Measurements from ENCODE around the gene SPEF1. TPM values are rescaled to one million over a fixed set of nuclear protein-coding genes. Genes with fewer than 3 reads are reported as not detected.
A peak's percentile ranks its signal among the peaks of the same experiment; 100 is the strongest.

The SPEF1 gene
- total and polyA plus RNA-seq, 2 of the 13 experiments (the other 11 are each of a cell fraction or from before 2014, with no cell fraction given): 0.11 to 0.27 TPM

DNA sequence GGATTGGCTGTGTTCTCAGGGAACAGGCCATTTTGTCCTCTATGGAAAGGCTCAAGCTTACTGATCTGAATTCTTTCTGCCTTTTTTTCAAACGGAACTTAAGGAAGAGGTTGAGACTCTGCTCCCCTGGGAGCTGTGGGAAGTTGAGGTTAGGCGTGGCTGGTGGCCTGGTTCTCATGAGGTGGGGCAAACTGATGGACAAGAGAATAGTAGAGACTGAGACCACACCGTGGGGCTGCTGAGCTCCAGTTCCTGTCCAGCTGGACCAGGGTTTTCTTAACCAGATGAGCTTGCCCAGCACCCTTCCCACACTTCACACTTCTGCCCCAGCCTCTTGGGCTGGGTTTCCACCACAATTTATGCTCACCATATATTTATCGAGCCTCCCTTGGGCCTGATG, 45.2 kb upstream of the SPEF1 start:
- no peak overlapping the region for H3K4me2 ChIP-seq (ENCODE audit: low read depth, low read length)
- ChIA-PET CTCF (ENCODE audit: low intra/inter-chr PET ratio, low total read pairs) (no interaction called here), POLR2A (interaction anchor here (1.3 to 1.6 kb wide), 2 partner anchors 8 to 29 kb away, joined by 4 to 5 read pairs; no protein-coding TSS in a partner anchor)
- in situ Hi-C loops (cut with HindIII; ENCODE audit: extremely low pct_ligation_motif_present, low pct_unique_long_range_greater_than_20kb) (no loop called here), intact Hi-C loops (cut with micrococcal nuclease; ENCODE audit: unreplicated experiment) (no loop called here)
- no peak overlapping the region for H3K4me3 ChIP-seq (replicated peaks in 1 of 3; ENCODE audit: insufficient read depth in 1 of 3, low read depth in 2 of 3, low read length in 3 of 3)
- H3K4me1 ChIP-seq (ENCODE audit: insufficient read depth, low read length): peaks cover 7% of the 10 kb centered on the region
- no TSS peak for BruUV-seq (replicated peaks)
- 91% methylated on average over 4 of the region's 4 CpGs for WGBS (ENCODE audit: low lambda C conversion rate)
- no peak overlapping the region for H3K27ac ChIP-seq (ENCODE audit: extremely low read length, insufficient read depth, low read length)
- H3K79me2 ChIP-seq (ENCODE audit: insufficient read depth, low read length): peaks cover 6% of the 10 kb centered on the region
- FAIRE-seq: no peak
- H3K27me3 ChIP-seq (ENCODE audit: control insufficient read depth in 1 of 2, insufficient read depth in 2 of 2, low read length in 2 of 2): no peaks in the 10 kb centered on the region
- no peak for ATAC-seq
- no peak for TF ChIP-seq ZNF17 (CRISPR knock-in tag; IDR thresholded peaks at IDR 0.05)
- no peak for TF ChIP-seq SAP130 (CRISPR knock-in tag; IDR thresholded peaks at IDR 0.05; ENCODE audit: low read depth)
- no peak for TF ChIP-seq REL (CRISPR knock-in tag; conservative IDR thresholded peaks at IDR 0.05)
- peak; percentile 12; the same call in 1 of the 2 replicates for TF ChIP-seq POLR2G (IDR thresholded peaks at IDR 0.05; ENCODE audit: low read depth, low read length)
- no peak for TF ChIP-seq ZBTB21 (CRISPR knock-in tag; IDR thresholded peaks at IDR 0.05)
- H2AFZ ChIP-seq (ENCODE audit: low read length): no peak overlapping the region
- no peaks in the 10 kb centered on the region for H3K9me3 ChIP-seq (ENCODE audit: low read length)
- no peak overlapping the region for H3K9ac ChIP-seq (ENCODE audit: insufficient read depth, low read depth, low read length)
- H4K20me1 ChIP-seq (ENCODE audit: insufficient read depth, low read length): no peaks in the 10 kb centered on the region
- no peak for DNase-seq (ENCODE audit: low spot score)
- peaks cover 9 to 23% of the 10 kb centered on the region in 2 experiments for H3K36me3 ChIP-seq (replicated peaks in 1 of 2; ENCODE audit: control insufficient read depth in 1 of 2, insufficient read depth in 2 of 2, low read length in 2 of 2)

DNA sequence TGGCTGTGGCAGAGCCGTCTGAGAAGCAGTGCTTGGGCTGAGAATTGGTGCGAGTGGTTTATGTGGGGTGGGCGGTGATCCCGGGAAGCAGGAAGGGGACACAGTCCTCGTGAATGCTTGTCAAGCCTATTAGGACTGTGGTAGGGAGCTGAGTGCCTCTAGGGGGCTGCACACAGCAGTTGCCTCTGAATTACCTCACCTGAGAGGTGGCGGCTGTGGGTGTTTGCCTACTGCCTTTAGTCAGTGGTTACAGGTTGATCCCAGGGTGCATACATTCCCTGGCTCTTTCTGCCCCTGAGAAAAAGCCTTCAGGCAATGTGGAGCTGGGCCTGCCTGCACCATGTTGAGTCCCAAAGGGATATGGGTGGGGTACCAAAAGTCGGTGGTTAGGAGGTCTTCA, 44.3 kb upstream of the SPEF1 start:
- no peak overlapping the region for H2AFZ ChIP-seq (ENCODE audit: low read length)
- H4K20me1 ChIP-seq (ENCODE audit: insufficient read depth, low read length): no peaks in the 10 kb centered on the region
- H3K27ac ChIP-seq (ENCODE audit: extremely low read length, insufficient read depth, low read length): no peak overlapping the region
- no peak overlapping the region for H3K4me3 ChIP-seq (replicated peaks in 1 of 3; ENCODE audit: insufficient read depth in 1 of 3, low read depth in 2 of 3, low read length in 3 of 3)
- no peaks in the 10 kb centered on the region for H3K9me3 ChIP-seq (ENCODE audit: low read length)
- no peak for FAIRE-seq
- peaks cover 9 to 23% of the 10 kb centered on the region in 2 experiments for H3K36me3 ChIP-seq (replicated peaks in 1 of 2; ENCODE audit: control insufficient read depth in 1 of 2, insufficient read depth in 2 of 2, low read length in 2 of 2)
- intact Hi-C loops (cut with micrococcal nuclease; ENCODE audit: unreplicated experiment): no loop called here
- ATAC-seq: peak; percentile 64
- BruUV-seq (replicated peaks): no TSS peak
- in situ Hi-C loops (cut with HindIII; ENCODE audit: extremely low pct_ligation_motif_present, low pct_unique_long_range_greater_than_20kb): no loop called here
- H3K9ac ChIP-seq (ENCODE audit: insufficient read depth, low read depth, low read length): no peak overlapping the region
- H3K27me3 ChIP-seq (ENCODE audit: control insufficient read depth in 1 of 2, insufficient read depth in 2 of 2, low read length in 2 of 2): no peaks in the 10 kb centered on the region; a peak in 1 of 5 replicates
- 86% methylated on average over 7 of the region's 7 CpGs for whole genome bisulfite sequencing (ENCODE audit: low lambda C conversion rate)
- POLR2A ChIA-PET: interaction anchor here (1.6 kb wide), 2 partner anchors 18 to 30 kb away, joined by 4 to 5 read pairs; no protein-coding TSS in a partner anchor
- peak; percentile 52 for DNase-seq (ENCODE audit: low spot score)
- peaks cover 12% of the 10 kb centered on the region for H3K79me2 ChIP-seq (ENCODE audit: insufficient read depth, low read length)
- CTCF ChIA-PET (ENCODE audit: low intra/inter-chr PET ratio, low total read pairs): no interaction called here
- no peak overlapping the region for H3K4me2 ChIP-seq (ENCODE audit: low read depth, low read length)
- H3K4me1 ChIP-seq (ENCODE audit: insufficient read depth, low read length): peaks cover 10% of the 10 kb centered on the region
- 0 out of 2 replicates have a peak, but pooled peaks have one; percentile 19 for TF ChIP-seq SMC3 (IDR thresholded peaks at IDR 0.05; ENCODE audit: low read length)
- peak in 1 of 2 experiments; percentile 26; a peak in 1 of 4 replicates for TF ChIP-seq POLR2A (IDR thresholded peaks at IDR 0.05; ENCODE audit: insufficient read depth in 1 of 2, low read depth in 2 of 2, low read length in 2 of 2)
- TF ChIP-seq ZNF883 (CRISPR knock-in tag; IDR thresholded peaks at IDR 0.05; ENCODE audit: not compliant biosample characterization): peak; percentile 14
- peak; percentile 64 for TF ChIP-seq ZBTB33 (CRISPR knock-in tag; IDR thresholded peaks at IDR 0.05)
- TF ChIP-seq, protein P1, sequence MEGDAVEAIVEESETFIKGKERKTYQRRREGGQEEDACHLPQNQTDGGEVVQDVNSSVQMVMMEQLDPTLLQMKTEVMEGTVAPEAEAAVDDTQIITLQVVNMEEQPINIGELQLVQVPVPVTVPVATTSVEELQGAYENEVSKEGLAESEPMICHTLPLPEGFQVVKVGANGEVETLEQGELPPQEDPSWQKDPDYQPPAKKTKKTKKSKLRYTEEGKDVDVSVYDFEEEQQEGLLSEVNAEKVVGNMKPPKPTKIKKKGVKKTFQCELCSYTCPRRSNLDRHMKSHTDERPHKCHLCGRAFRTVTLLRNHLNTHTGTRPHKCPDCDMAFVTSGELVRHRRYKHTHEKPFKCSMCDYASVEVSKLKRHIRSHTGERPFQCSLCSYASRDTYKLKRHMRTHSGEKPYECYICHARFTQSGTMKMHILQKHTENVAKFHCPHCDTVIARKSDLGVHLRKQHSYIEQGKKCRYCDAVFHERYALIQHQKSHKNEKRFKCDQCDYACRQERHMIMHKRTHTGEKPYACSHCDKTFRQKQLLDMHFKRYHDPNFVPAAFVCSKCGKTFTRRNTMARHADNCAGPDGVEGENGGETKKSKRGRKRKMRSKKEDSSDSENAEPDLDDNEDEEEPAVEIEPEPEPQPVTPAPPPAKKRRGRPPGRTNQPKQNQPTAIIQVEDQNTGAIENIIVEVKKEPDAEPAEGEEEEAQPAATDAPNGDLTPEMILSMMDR (CRISPR knock-in tag; IDR thresholded peaks at IDR 0.05): 0 out of 2 replicates have a peak, but pooled peaks have one; percentile 28
- TF ChIP-seq, protein P2, sequence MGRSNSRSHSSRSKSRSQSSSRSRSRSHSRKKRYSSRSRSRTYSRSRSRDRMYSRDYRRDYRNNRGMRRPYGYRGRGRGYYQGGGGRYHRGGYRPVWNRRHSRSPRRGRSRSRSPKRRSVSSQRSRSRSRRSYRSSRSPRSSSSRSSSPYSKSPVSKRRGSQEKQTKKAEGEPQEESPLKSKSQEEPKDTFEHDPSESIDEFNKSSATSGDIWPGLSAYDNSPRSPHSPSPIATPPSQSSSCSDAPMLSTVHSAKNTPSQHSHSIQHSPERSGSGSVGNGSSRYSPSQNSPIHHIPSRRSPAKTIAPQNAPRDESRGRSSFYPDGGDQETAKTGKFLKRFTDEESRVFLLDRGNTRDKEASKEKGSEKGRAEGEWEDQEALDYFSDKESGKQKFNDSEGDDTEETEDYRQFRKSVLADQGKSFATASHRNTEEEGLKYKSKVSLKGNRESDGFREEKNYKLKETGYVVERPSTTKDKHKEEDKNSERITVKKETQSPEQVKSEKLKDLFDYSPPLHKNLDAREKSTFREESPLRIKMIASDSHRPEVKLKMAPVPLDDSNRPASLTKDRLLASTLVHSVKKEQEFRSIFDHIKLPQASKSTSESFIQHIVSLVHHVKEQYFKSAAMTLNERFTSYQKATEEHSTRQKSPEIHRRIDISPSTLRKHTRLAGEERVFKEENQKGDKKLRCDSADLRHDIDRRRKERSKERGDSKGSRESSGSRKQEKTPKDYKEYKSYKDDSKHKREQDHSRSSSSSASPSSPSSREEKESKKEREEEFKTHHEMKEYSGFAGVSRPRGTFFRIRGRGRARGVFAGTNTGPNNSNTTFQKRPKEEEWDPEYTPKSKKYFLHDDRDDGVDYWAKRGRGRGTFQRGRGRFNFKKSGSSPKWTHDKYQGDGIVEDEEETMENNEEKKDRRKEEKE (IDR thresholded peaks at IDR 0.05): no peak
- TF ChIP-seq STAG1 (CRISPR knock-in tag; IDR thresholded peaks at IDR 0.05): peak; percentile 34
- TF ChIP-seq TARDBP (CRISPR knock-in tag; IDR thresholded peaks at IDR 0.05): no peak
